Measurements from ENCODE around the gene RASA2.
A peak's percentile ranks its signal among the peaks of the same experiment; 100 is the strongest.

Gene RASA2

GRCh38 chr3:141511361-141511760 lies 24.5 kb downstream of the RASA2 start:
- H3K27me3 ChIP-seq (replicated peaks; ENCODE audit: insufficient read depth, low read length) = no peaks in the 10 kb centered on the region

GRCh38 chr3:141514382-141514781 lies 27.6 kb downstream of the RASA2 start:
- no peak for DNase-seq
- TF ChIP-seq CTCF (IDR thresholded peaks at IDR 0.05; ENCODE audit: low read length) (no peak), EZH2phosphoT487 (IDR thresholded peaks at IDR 0.05; ENCODE audit: low read length) (no peak), EZH2 (optimal IDR thresholded peaks at IDR 0.05; ENCODE audit: low read depth, low read length) (no peak)
- Histone ChIP-seq H3K27me3 (replicated peaks; ENCODE audit: insufficient read depth, low read length) (no peaks in the 10 kb centered on the region), H3K4me1 (ENCODE audit: low read length) (peaks cover 10% of the 10 kb centered on the region), H3K9me3 (replicated peaks; ENCODE audit: insufficient read depth, low read length) (no peaks in the 10 kb centered on the region), H3K9ac (ENCODE audit: low read length) (no peak overlapping the region), H3K9me2 (replicated peaks; ENCODE audit: insufficient read depth, low read length) (no peaks in the 10 kb centered on the region), H3K36me3 (replicated peaks; ENCODE audit: insufficient read depth, low read length) (peaks cover 28% of the 10 kb centered on the region; the same call in 1 of the 2 replicates), H3K4me3 (ENCODE audit: low read length) (no peak overlapping the region), H4K20me1 (ENCODE audit: insufficient read depth, low read length) (0 out of 2 replicates have a peak, but pooled peaks cover 5% of the 10 kb centered on the region), H3F3A (ENCODE audit: insufficient read depth, low read length) (no peaks in the 10 kb centered on the region), H3K79me2 (ENCODE audit: low read length) (peaks cover 46% of the 10 kb centered on the region), H2AFZ (ENCODE audit: low read length) (no peak overlapping the region), H3K27ac (ENCODE audit: low read length) (no peak overlapping the region), H3K4me2 (ENCODE audit: low read depth, low read length) (no peak overlapping the region)

More at GRCh38 chr3:141511361-141511760, 24.5 kb downstream of the RASA2 start:
- Histone ChIP-seq H3K9ac (ENCODE audit: low read length) (no peak overlapping the region), H3K36me3 (replicated peaks; ENCODE audit: insufficient read depth, low read length) (peaks cover 21% of the 10 kb centered on the region; the same call in 1 of the 2 replicates), H3K27ac (ENCODE audit: low read length) (no peak overlapping the region), H3K4me1 (ENCODE audit: low read length) (no peaks in the 10 kb centered on the region), H3K79me2 (ENCODE audit: low read length) (peaks cover 71% of the 10 kb centered on the region), H3K4me3 (ENCODE audit: low read length) (no peak overlapping the region), H2AFZ (ENCODE audit: low read length) (no peak overlapping the region), H3K9me2 (replicated peaks; ENCODE audit: insufficient read depth, low read length) (no peaks in the 10 kb centered on the region), H3F3A (ENCODE audit: insufficient read depth, low read length) (no peaks in the 10 kb centered on the region), H3K4me2 (ENCODE audit: low read depth, low read length) (no peak overlapping the region), H4K20me1 (ENCODE audit: insufficient read depth, low read length) (peaks cover 11% of the 10 kb centered on the region), H3K9me3 (replicated peaks; ENCODE audit: insufficient read depth, low read length) (no peaks in the 10 kb centered on the region)
- no peak for DNase-seq
- TF ChIP-seq CTCF (IDR thresholded peaks at IDR 0.05; ENCODE audit: low read length) (no peak), EZH2phosphoT487 (IDR thresholded peaks at IDR 0.05; ENCODE audit: low read length) (no peak), EZH2 (optimal IDR thresholded peaks at IDR 0.05; ENCODE audit: low read depth, low read length) (no peak)

- Histone ChIP-seq H3K9me3 (replicated peaks; ENCODE audit: insufficient read depth, low read length) (no peaks in the 10 kb centered on the region), H3K4me1 (ENCODE audit: low read length) (peaks cover 12% of the 10 kb centered on the region), H3K9ac (ENCODE audit: low read length) (no peak overlapping the region), H3F3A (ENCODE audit: insufficient read depth, low read length) (no peaks in the 10 kb centered on the region), H2AFZ (ENCODE audit: low read length) (no peak overlapping the region), H3K36me3 (replicated peaks; ENCODE audit: insufficient read depth, low read length) (peaks cover 21% of the 10 kb centered on the region; the same call in 1 of the 2 replicates), H3K79me2 (ENCODE audit: low read length) (peaks cover 44% of the 10 kb centered on the region), H3K9me2 (replicated peaks; ENCODE audit: insufficient read depth, low read length) (no peaks in the 10 kb centered on the region), H3K27ac (ENCODE audit: low read length) (no peak overlapping the region), H3K4me3 (ENCODE audit: low read length) (no peak overlapping the region), H4K20me1 (ENCODE audit: insufficient read depth, low read length) (no peaks in the 10 kb centered on the region), H3K4me2 (ENCODE audit: low read depth, low read length) (0 out of 2 replicates have a peak overlapping the region, but pooled peaks have one; percentile 5), H3K27me3 (replicated peaks; ENCODE audit: insufficient read depth, low read length) (no peaks in the 10 kb centered on the region)
- DNase-seq = no peak
- TF ChIP-seq EZH2 (optimal IDR thresholded peaks at IDR 0.05; ENCODE audit: low read depth, low read length) = no peak
- no peak for TF ChIP-seq EZH2phosphoT487 (IDR thresholded peaks at IDR 0.05; ENCODE audit: low read length)
- no peak for TF ChIP-seq CTCF (IDR thresholded peaks at IDR 0.05; ENCODE audit: low read length)
Measured at GRCh38 chr3:141519587-141519986, 32.8 kb downstream of the RASA2 start.
